GM12891 (cell line): ENCODE data around the gene NUDT14.

Experiments
- DNase-seq: peaks from one replicate; pipeline ENCODE4 v3.0.0; 2011; ENCODE audit warnings: low spot score; ENCODE audit not compliant: insufficient read length
- FAIRE-seq: peaks from 2 replicates; lab custom pipeline; 2011; peaks lifted over from hg19 to GRCh38; lab: Jason Lieb, UNC
- PAX5 ChIP-seq: IDR thresholded peaks from 2 replicates; pipeline ENCODE4 v1.6.1; 2011; ENCODE audit warnings: low read length, moderate library complexity, mild to moderate bottlenecking; ENCODE audit not compliant: insufficient read depth, severe bottlenecking
- POLR2A ChIP-seq: IDR thresholded peaks from 2 replicates; pipeline ENCODE4 v1.6.1; 2011; ENCODE audit warnings: low read depth, low read length, control low read depth
- POLR2AphosphoS5 ChIP-seq: IDR thresholded peaks from 2 replicates; pipeline ENCODE4 v1.6.1; 2011; ENCODE audit warnings: low read depth, low read length, control low read depth
- POU2F2 ChIP-seq: IDR thresholded peaks from 2 replicates; pipeline ENCODE4 v1.6.1; 2011; ENCODE audit warnings: low read depth, mild to moderate bottlenecking, control low read depth, low read length, moderate library complexity
- SPI1 ChIP-seq: IDR thresholded peaks from 2 replicates; pipeline ENCODE4 v1.6.1; 2011; ENCODE audit warnings: low read depth, low read length, control low read depth
- TAF1 ChIP-seq: IDR thresholded peaks from 2 replicates; pipeline ENCODE4 v1.6.1; 2011; ENCODE audit warnings: low read depth, low read length, control low read depth

Gene NUDT14

GRCh38 chr14:105220699-105221597 lies 39.8 kb upstream of the NUDT14 start:
- DNase-seq = no peak
- FAIRE-seq = no peak
- TF ChIP-seq SPI1 (no peak), PAX5 (no peak), POLR2AphosphoS5 (no peak), POU2F2 (no peak)

GRCh38 chr14:105219753-105220152 lies 38.6 kb upstream of the NUDT14 start:
- TF ChIP-seq POU2F2 (no peak), POLR2AphosphoS5 (no peak), POLR2A (no peak), SPI1 (no peak), PAX5 (no peak), TAF1 (no peak)
- FAIRE-seq (no peak), DNase-seq (no peak)

GRCh38 chr14:105219043-105219612 lies 38.0 kb upstream of the NUDT14 start:
- TF ChIP-seq PAX5 (no peak), SPI1 (no peak), POLR2AphosphoS5 (no peak), TAF1 (no peak), POLR2A (no peak), POU2F2 (no peak)
- no peak for DNase-seq
- FAIRE-seq = no peak

GRCh38 chr14:105218611-105219010 lies 37.5 kb upstream of the NUDT14 start:
- no peak for DNase-seq
- no peak for FAIRE-seq
- TF ChIP-seq POU2F2 (no peak), PAX5 (no peak)

- no peak for FAIRE-seq
- DNase-seq = no peak
- no peak for TF ChIP-seq POU2F2
- TF ChIP-seq POLR2AphosphoS5 = no peak
- no peak for TF ChIP-seq PAX5
- TF ChIP-seq TAF1 = no peak
- no peak for TF ChIP-seq SPI1
- no peak for TF ChIP-seq POLR2A
These were observed 36.7 kb upstream of the NUDT14 start for GRCh38 chr14:105217774-105218173.

GRCh38 chr14:105216490-105217247 lies 35.6 kb upstream of the NUDT14 start:
- no peak for FAIRE-seq
- no peak for TF ChIP-seq TAF1
- no peak for TF ChIP-seq POLR2A
- TF ChIP-seq PAX5 = no peak
- no peak for TF ChIP-seq SPI1
- DNase-seq = no peak

- TF ChIP-seq TAF1 (no peak), POLR2A (no peak), PAX5 (no peak), POLR2AphosphoS5 (no peak), SPI1 (no peak), POU2F2 (no peak)
- DNase-seq (no peak), FAIRE-seq (peak; percentile 91)
These were observed 34.5 kb upstream of the NUDT14 start for GRCh38 chr14:105215602-105216001.

GRCh38 chr14:105214324-105214915 lies 33.3 kb upstream of the NUDT14 start:
- TF ChIP-seq POU2F2 = no peak
- TF ChIP-seq POLR2AphosphoS5 = no peak
- no peak for TF ChIP-seq PAX5
- no peak for TF ChIP-seq SPI1
- no peak for TF ChIP-seq POLR2A
- no peak for TF ChIP-seq TAF1
- FAIRE-seq (no peak), DNase-seq (no peak)

GRCh38 chr14:105213361-105213760 lies 32.2 kb upstream of the NUDT14 start:
- no peak for DNase-seq
- TF ChIP-seq POU2F2 = no peak
- no peak for TF ChIP-seq POLR2AphosphoS5
- no peak for TF ChIP-seq SPI1
- TF ChIP-seq TAF1 = no peak
- FAIRE-seq = no peak
